H1 (cell line): Measurements from ENCODE around the gene BBLN. TPM values are rescaled to one million over a fixed set of nuclear protein-coding genes. Genes with fewer than 3 reads are reported as not detected.

Experiments
- CTCF ChIA-PET: fragments of 300-600 bp; sonication (Branson Sonifier 250); formaldehyde crosslinking; loops from one replicate; lab custom pipeline; 2021; ENCODE audit not compliant: partially characterized antibody; lab: Charles Lee
- POLR2A ChIA-PET: fragments of 300-600 bp; sonication (Branson Sonifier 250); formaldehyde crosslinking; loops from one replicate; lab custom pipeline; 2021; ENCODE audit warnings: inconsistent platforms; ENCODE audit not compliant: partially characterized antibody; lab: Charles Lee
- DNase-seq, 2 experiments: peaks; one replicate each; pipeline versions ENCODE4 v3.0.0 to v3.0.0-alpha.2; 2010 to 2022; ENCODE audit warnings: low spot score in 2 of 2, low read depth in 1 of 2, mixed read lengths in 1 of 2
- FAIRE-seq: peaks from 2 replicates; lab custom pipeline; 2011; peaks lifted over from hg19 to GRCh38; lab: Jason Lieb, UNC
- H2AFZ ChIP-seq: 2 replicates; pipeline ENCODE4 v1.8.1; 2012; ENCODE audit warnings: low read length, inconsistent platforms
- H2AK5ac ChIP-seq: 2 replicates; pipeline ENCODE4 v1.6.1; 2013; ENCODE audit warnings: low read depth, low read length
- H2BK120ac ChIP-seq: replicated peaks from 2 replicates; pipeline ENCODE3; 2013; ENCODE audit warnings: low read depth, low read length, inconsistent platforms
- H2BK12ac ChIP-seq: 2 replicates; pipeline ENCODE4 v1.6.1; 2013; ENCODE audit warnings: low read depth, low read length
- H2BK15ac ChIP-seq: 2 replicates; pipeline ENCODE4 v1.6.1; 2013; ENCODE audit warnings: low read length
- H2BK20ac ChIP-seq: 2 replicates; pipeline ENCODE4 v1.6.1; 2013; ENCODE audit warnings: low read length
- H2BK5ac ChIP-seq: 2 replicates; pipeline ENCODE4 v1.6.1; 2013; ENCODE audit warnings: low read depth, low read length
- H3K14ac ChIP-seq: 2 replicates; pipeline ENCODE4 v1.6.1; 2013; ENCODE audit warnings: inconsistent platforms; ENCODE audit not compliant: insufficient read length
- H3K18ac ChIP-seq: 2 replicates; pipeline ENCODE4 v1.6.1; 2013; ENCODE audit warnings: low read length; ENCODE audit errors: extremely low read depth
- H3K23ac ChIP-seq: 2 replicates; pipeline ENCODE4 v1.6.1; 2013; ENCODE audit warnings: inconsistent platforms; ENCODE audit not compliant: insufficient read length
- H3K23me2 ChIP-seq: 2 replicates; pipeline ENCODE4 v1.6.1; 2013; ENCODE audit warnings: low read depth, low read length
- H3K27ac ChIP-seq: 2 replicates; pipeline ENCODE4 v1.6.1; 2011; ENCODE audit warnings: low read depth, low read length, inconsistent platforms
- H3K27me3 ChIP-seq, 4 experiments: replicated peaks in 1 of 4; 1 replicate in 1 of 4; 2 replicates in 3 of 4; pipeline versions ENCODE4 v1.6.1 to v1.8.1; 2011 to 2013; ENCODE audit warnings: low read length in 3 of 4, mild to moderate bottlenecking in 3 of 4, inconsistent platforms in 2 of 4, mixed read lengths in 2 of 4, moderate library complexity in 1 of 4; ENCODE audit not compliant: control insufficient read depth in 3 of 4, insufficient read depth in 3 of 4; ENCODE audit errors: extremely low read depth in 1 of 4
- H3K36me3 ChIP-seq, 4 experiments: 2 replicates each; pipeline versions ENCODE4 v1.6.1 to v1.8.1; 2011 to 2013; ENCODE audit warnings: mild to moderate bottlenecking in 4 of 4, low read length in 3 of 4, moderate library complexity in 2 of 4, control low read depth in 1 of 4, inconsistent platforms in 1 of 4; ENCODE audit not compliant: insufficient read depth in 4 of 4, control insufficient read depth in 2 of 4
- H3K4ac ChIP-seq: replicated peaks from 2 replicates; pipeline ENCODE3; 2013; ENCODE audit warnings: low read length, low read depth, mixed read lengths, inconsistent platforms; ENCODE audit not compliant: insufficient read length
- H3K4me1 ChIP-seq, 4 experiments: replicated peaks in 1 of 4; 1 replicate in 1 of 4; 2 replicates in 3 of 4; pipeline versions ENCODE4 v1.6.1 to v1.8.1; 2011 to 2013; ENCODE audit warnings: low read length in 3 of 4, inconsistent platforms in 2 of 4, mixed read lengths in 1 of 4; ENCODE audit not compliant: insufficient read depth in 4 of 4, control insufficient read depth in 3 of 4
- H3K4me2 ChIP-seq, 2 experiments: 2 replicates each; pipeline versions ENCODE4 v1.6.1 to v1.8.1; 2011 to 2013; ENCODE audit warnings: low read depth in 2 of 2, low read length in 2 of 2, control low read depth in 1 of 2, inconsistent platforms in 1 of 2, mild to moderate bottlenecking in 1 of 2; ENCODE audit not compliant: insufficient read depth in 1 of 2
- H3K4me3 ChIP-seq, 4 experiments: fragments of 200-600, 300-600 bp in 1 of 4; sonication (generic), shearing (Covaris generic), sonication (Bioruptor Twin) in 1 of 4; 2 replicates each; pipeline versions ENCODE4 v1.5.1 to v1.8.1; 2011 to 2016; ENCODE audit warnings: low read length in 4 of 4, low read depth in 3 of 4, control low read depth in 2 of 4, inconsistent platforms in 2 of 4, mild to moderate bottlenecking in 2 of 4, mixed read lengths in 1 of 4, moderate library complexity in 1 of 4; ENCODE audit not compliant: insufficient read depth in 2 of 4; ENCODE audit errors: extremely low read depth in 1 of 4
- H3K56ac ChIP-seq: replicated peaks from 2 replicates; pipeline ENCODE3; 2013; ENCODE audit warnings: low read depth, mild to moderate bottlenecking, mixed read lengths, low read length, inconsistent platforms; ENCODE audit not compliant: insufficient read length
- H3K79me1 ChIP-seq: 2 replicates; pipeline ENCODE4 v1.6.1; 2013; ENCODE audit warnings: low read depth, low read length, control low read depth
- H3K79me2 ChIP-seq, 2 experiments: 2 replicates each; pipeline versions ENCODE4 v1.6.1 to v1.8.1; 2012 to 2013; ENCODE audit warnings: low read length in 2 of 2, mild to moderate bottlenecking in 2 of 2, inconsistent platforms in 1 of 2; ENCODE audit not compliant: insufficient read depth in 2 of 2, control insufficient read depth in 1 of 2
- H3K9ac ChIP-seq, 4 experiments: replicated peaks in 1 of 4; 1 replicate in 1 of 4; 2 replicates in 3 of 4; pipeline versions ENCODE4 v1.6.1 to v1.8.1; 2011 to 2013; ENCODE audit warnings: low read depth in 3 of 4, low read length in 3 of 4, control low read depth in 2 of 4, mild to moderate bottlenecking in 2 of 4, moderate library complexity in 2 of 4, inconsistent platforms in 1 of 4; ENCODE audit errors: extremely low read depth in 1 of 4
- H3K9me3 ChIP-seq, 2 experiments: 2 replicates each; pipeline versions ENCODE4 v1.6.1 to v1.8.1; 2012 to 2013; ENCODE audit warnings: mild to moderate bottlenecking in 2 of 2, moderate library complexity in 2 of 2, control low read depth in 1 of 2, inconsistent platforms in 1 of 2, low read depth in 1 of 2, low read length in 1 of 2, mixed read lengths in 1 of 2; ENCODE audit not compliant: insufficient read depth in 2 of 2
- H4K20me1 ChIP-seq, 2 experiments: replicated peaks in 1 of 2; 2 replicates each; pipeline versions ENCODE3 to v1.8.1; 2011 to 2013; ENCODE audit warnings: inconsistent platforms in 2 of 2, low read length in 2 of 2, mild to moderate bottlenecking in 1 of 2; ENCODE audit not compliant: insufficient read depth in 2 of 2, control insufficient read depth in 1 of 2
- H4K5ac ChIP-seq: 2 replicates; pipeline ENCODE4 v1.6.1; 2013; ENCODE audit warnings: low read length, low read depth, mixed read lengths, inconsistent platforms; ENCODE audit not compliant: insufficient read length
- H4K8ac ChIP-seq: 2 replicates; pipeline ENCODE4 v1.8.0; 2013; ENCODE audit warnings: mild to moderate bottlenecking, moderate library complexity, low read length, inconsistent platforms; ENCODE audit not compliant: insufficient read depth; ENCODE audit errors: extremely low read depth
- H4K91ac ChIP-seq: replicated peaks from 2 replicates; pipeline ENCODE3; 2013; ENCODE audit warnings: low read length, mixed read lengths, inconsistent platforms; ENCODE audit not compliant: insufficient read length
- BACH1 ChIP-seq: IDR thresholded peaks from 2 replicates; pipeline ENCODE4 v1.6.1; 2012; ENCODE audit warnings: low read length, improper control_type of control experiment
- BCL11A ChIP-seq, 2 experiments: IDR thresholded peaks; one replicate each; pipeline ENCODE4 v1.6.1; 2011; ENCODE audit warnings: low read depth in 2 of 2, low read length in 2 of 2, mild to moderate bottlenecking in 2 of 2
- CHD1 ChIP-seq: IDR thresholded peaks from 2 replicates; pipeline ENCODE4 v1.6.1; 2012; ENCODE audit warnings: low read depth, low read length, improper control_type of control experiment
- CREB1 ChIP-seq: IDR thresholded peaks from 2 replicates; pipeline ENCODE4 v1.6.1; 2012; ENCODE audit warnings: inconsistent platforms
- E2F6 ChIP-seq: IDR thresholded peaks from 2 replicates; pipeline ENCODE4 v1.6.1; 2012; ENCODE audit warnings: inconsistent platforms
- MAFK ChIP-seq: IDR thresholded peaks from 2 replicates; pipeline ENCODE4 v1.6.1; 2012; ENCODE audit warnings: low read depth, mild to moderate bottlenecking, improper control_type of control experiment, low read length
- POU5F1 ChIP-seq: IDR thresholded peaks from 2 replicates; pipeline ENCODE4 v1.6.1; 2011; ENCODE audit warnings: low read depth, mild to moderate bottlenecking, low read length, moderate library complexity
- TBP ChIP-seq: IDR thresholded peaks from 2 replicates; pipeline ENCODE4 v1.6.1; 2011; ENCODE audit warnings: low read depth, low read length, improper control_type of control experiment
- WGBS, 2 experiments: shearing (Covaris generic) in 1 of 2; methylation state at CpG; one replicate each; pipeline versions ENCODE4 v1.1.6 to v1.1.7; 2013 to 2015; ENCODE audit warnings: low lambda C conversion rate in 2 of 2, mixed read lengths in 2 of 2, inconsistent platforms in 1 of 2, low coverage in 1 of 2, missing lambda C conversion rate in 1 of 2; ENCODE audit not compliant: insufficient replicate concordance in 2 of 2, insufficient coverage in 1 of 2, insufficient read length in 1 of 2; ENCODE audit errors: extremely low coverage in 1 of 2, missing lambda C conversion rate in 1 of 2; 5-methylcytosine and 5-hydroxymethylcytosine counted together
- polyA plus RNA-seq, 7 experiments: library from polyadenylated mRNA; depleted of rRNA in 3 of 7; stranded (reverse) in 5 of 7; unstranded in 2 of 7; fragments of >200 nt in 5 of 7; fragments of 200-250 nt in 2 of 7; gene quantifications; 1 replicate in 5 of 7; 2 replicates in 1 of 7; 4 replicates in 1 of 7; pipeline versions ENCODE4 v1.2.1 to v1.2.3, GENCODE V29; 2011 to 2013; ENCODE audit warnings: missing spikeins in 2 of 7, mixed read lengths in 2 of 7
- total RNA-seq: library from RNA; stranded (reverse); fragmentation: NEBNext Ultra II Directional; extraction: Animal tissue kit (Norgen Biotek cat#: 25700); gene quantifications from 2 replicates; pipeline ENCODE4 v1.2.1, GENCODE V29; 2021

BBLN gene
- total and polyA plus RNA-seq, 2 of the 8 experiments (the other 6 are each of a cell fraction or from before 2014, with no cell fraction given): 63.1 to 164 TPM

DNA sequence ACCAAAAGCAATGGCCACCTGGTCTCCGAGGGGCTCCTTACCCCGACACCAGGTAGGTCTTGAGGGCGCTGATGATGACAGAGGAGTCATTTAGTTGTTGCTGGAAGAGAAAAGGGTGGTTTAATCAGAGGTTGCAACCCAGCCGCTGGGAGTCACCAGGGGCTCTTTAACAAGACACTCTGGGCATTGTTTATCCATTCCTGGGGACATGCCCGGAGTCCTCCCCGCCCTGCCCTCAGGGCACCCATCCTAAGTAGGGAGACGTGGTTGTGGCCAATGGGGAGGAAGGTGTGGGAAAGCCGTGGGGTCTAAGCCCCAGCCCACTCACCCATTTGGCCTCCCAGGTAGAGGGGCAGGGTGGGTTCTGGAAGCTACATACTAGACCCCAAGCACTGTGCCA lies 35.6 kb upstream of the BBLN start:
- H3K9ac ChIP-seq: no peak overlapping the region
- no peak overlapping the region for H3K56ac ChIP-seq
- peaks cover 0 to 8% (median 7%) of the 10 kb centered on the region in 4 experiments; a peak in 5 of 7 replicates for H3K27me3 ChIP-seq
- no peak overlapping the region for H3K27ac ChIP-seq
- no peak overlapping the region for H2AFZ ChIP-seq
- no peak overlapping the region for H4K5ac ChIP-seq
- peaks cover 0 to 4% of the 10 kb centered on the region in 2 experiments; a peak in 1 of 4 replicates for H3K9me3 ChIP-seq
- FAIRE-seq (no peak), DNase-seq (no peak)
- peaks cover 0 to 6% (median 3%) of the 10 kb centered on the region in 4 experiments; a peak in 4 of 7 replicates for H3K4me1 ChIP-seq
- H3K79me1 ChIP-seq: peaks cover 4% of the 10 kb centered on the region; the same call in 1 of the 2 replicates
- H4K20me1 ChIP-seq: peaks cover 3 to 16% of the 10 kb centered on the region in 2 experiments
- H3K18ac ChIP-seq: no peak overlapping the region
- H3K4me3 ChIP-seq: no peak overlapping the region
- peaks cover 6% of the 10 kb centered on the region; the same call in 1 of the 2 replicates for H3K23me2 ChIP-seq
- H3K79me2 ChIP-seq: peaks cover 0 to 20% of the 10 kb centered on the region in 2 experiments; a peak in 1 of 4 replicates
- H3K4ac ChIP-seq: no peak overlapping the region
- no peak overlapping the region for H4K8ac ChIP-seq
- no peak overlapping the region for H3K14ac ChIP-seq
- 89% methylated on average over 8 of the region's 8 CpGs; no CpG with 5 or more reads in 1 of the 2 experiments for WGBS, 2 experiments
- H2BK5ac ChIP-seq: no peak overlapping the region
- H2BK15ac ChIP-seq: no peak overlapping the region
- no peak overlapping the region for H2BK12ac ChIP-seq
- CTCF ChIA-PET: interaction anchor here (0.6 to 9.9 kb wide), 38 partner anchors 8 to 284 kb away, joined by 3 to 74 read pairs (median 4); partner anchors contain the start of genes CIZ1, DNM1, LCN2 and NAIF1
- H3K36me3 ChIP-seq: peaks cover 2 to 26% (median 8%) of the 10 kb centered on the region in 4 experiments; a peak in 4 of 8 replicates
- H2BK20ac ChIP-seq: no peak overlapping the region
- H3K4me2 ChIP-seq: no peak overlapping the region
- H4K91ac ChIP-seq: no peak overlapping the region
- no peak overlapping the region for H2AK5ac ChIP-seq
- H3K23ac ChIP-seq: no peak overlapping the region
- H2BK120ac ChIP-seq: no peak overlapping the region
- no peak for TF ChIP-seq MAFK
- TF ChIP-seq CREB1: no peak
- TF ChIP-seq BCL11A (IDR thresholded peaks at IDR 0.05; ENCODE audit: low read depth in 2 of 2, low read length in 2 of 2): no peak
- no peak for TF ChIP-seq POU5F1
- TF ChIP-seq E2F6: no peak
- no peak for TF ChIP-seq CHD1
- no peak for TF ChIP-seq BACH1
- TF ChIP-seq TBP: no peak
- TF ChIP-seq, all 59 proteins: peak for 0
- POLR2A ChIA-PET: interaction anchor here (0.7 to 3.4 kb wide), 9 partner anchors 10 to 261 kb away, joined by 3 to 15 read pairs (median 5); partner anchors contain the start of gene BBLN
